OCI-M2 (cell line): ENCODE results near the gene SEPTIN6.

Experiments used
- DNase-seq: peaks from one replicate; lab custom pipeline; 2025; ENCODE audit not compliant: unreplicated experiment; lab: John Stamatoyannopoulos, UW

The SEPTIN6 gene

GRCh38 chrX:119693040-119693995, at the start of gene SEPTIN6:
Gene SEPTIN6 (minus strand): TSS chrX:119693168. CDS start chrX:119693105, 63 bp downstream.
- DNase-seq: no peak

GRCh38 chrX:119738742-119739141, 45.8 kb upstream of the SEPTIN6 start:
- DNase-seq: no peak

GRCh38 chrX:119736206-119736764, 43.3 kb upstream of the SEPTIN6 start:
- no peak for DNase-seq

GRCh38 chrX:119735467-119735866, 42.5 kb upstream of the SEPTIN6 start:
- DNase-seq: no peak

DNA sequence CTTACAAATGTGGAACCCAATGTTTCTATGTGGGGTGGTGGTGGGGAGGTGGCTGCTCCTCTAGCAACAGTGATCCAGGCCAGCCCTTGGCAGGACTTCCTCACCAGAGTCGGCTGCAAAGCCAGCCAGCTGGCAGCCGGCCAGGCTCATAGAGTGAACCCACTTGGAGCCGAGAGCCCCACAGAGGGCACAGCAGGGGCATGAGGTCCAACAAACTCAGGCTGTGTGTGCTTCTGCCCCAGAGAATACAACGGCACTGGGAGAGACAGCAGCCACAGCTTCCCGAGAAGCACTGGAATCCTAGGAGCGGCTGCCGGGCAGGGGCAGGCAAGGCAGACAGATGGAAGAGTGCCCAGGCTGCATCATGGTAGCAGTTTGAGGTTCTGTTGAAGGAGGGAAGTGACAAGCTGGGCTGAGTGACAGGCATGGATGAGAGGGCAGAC, 42.0 kb upstream of the SEPTIN6 start:
- no peak for DNase-seq

DNA sequence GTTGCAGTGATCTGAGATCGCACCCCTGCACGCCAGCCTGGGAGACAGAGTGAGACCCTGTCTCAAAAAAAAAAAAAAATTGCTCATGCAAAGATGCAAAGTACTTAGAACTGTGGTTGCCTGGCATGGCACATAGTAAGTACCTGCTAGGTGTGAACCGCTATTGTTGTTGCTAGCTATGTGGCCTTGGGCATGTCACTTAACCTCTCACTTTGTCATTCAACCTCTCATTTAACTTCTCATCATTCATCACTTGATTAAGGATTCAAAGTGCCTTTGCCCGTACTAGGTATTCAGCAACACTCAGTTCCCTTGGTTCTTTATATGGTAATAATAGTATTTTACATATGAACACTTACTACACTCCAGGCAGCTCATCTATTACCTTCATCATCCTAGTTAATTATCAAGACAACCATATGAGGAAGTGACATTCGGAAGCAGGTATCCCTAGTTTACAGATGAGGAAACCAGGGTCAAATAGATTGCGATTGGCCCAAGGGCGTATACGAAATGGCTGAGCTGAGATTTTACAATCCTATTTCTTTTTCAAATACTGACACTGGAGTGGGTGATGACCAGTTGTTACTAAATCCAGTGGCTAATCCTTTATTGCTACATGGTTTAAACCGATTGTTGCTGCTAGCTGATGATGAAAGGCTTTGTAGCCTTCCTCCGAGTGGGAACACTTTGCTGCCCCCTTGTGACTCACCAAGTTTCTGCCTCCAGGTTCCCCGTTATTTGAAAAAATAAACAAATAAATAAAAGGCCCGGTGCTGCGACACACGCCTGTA, 36.6 kb upstream of the SEPTIN6 start:
- no peak for DNase-seq

DNA sequence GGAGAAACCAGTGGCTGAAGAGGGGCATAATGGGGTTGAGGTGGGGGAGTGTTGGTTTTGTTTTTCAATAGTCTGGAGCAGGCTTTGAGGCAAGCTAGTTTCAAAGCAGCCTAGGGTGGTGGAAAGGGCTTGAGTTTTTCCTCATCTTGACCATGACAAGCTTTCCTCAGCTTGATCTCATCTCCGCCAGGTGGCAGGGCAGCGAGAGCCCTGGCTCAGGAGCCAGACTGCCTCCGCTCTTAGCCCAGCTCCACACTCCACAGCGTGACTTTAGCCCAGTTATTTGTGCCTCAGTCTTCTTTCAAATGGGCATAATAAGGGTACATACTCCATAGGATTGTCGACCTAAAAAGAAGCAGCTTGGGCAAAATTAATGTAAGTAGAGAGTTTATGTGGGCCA, 35.5 kb upstream of the SEPTIN6 start:
- DNase-seq: no peak

- DNase-seq: no peak
Observed at GRCh38 chrX:119726900-119727555, 34.1 kb upstream of the SEPTIN6 start.

DNA sequence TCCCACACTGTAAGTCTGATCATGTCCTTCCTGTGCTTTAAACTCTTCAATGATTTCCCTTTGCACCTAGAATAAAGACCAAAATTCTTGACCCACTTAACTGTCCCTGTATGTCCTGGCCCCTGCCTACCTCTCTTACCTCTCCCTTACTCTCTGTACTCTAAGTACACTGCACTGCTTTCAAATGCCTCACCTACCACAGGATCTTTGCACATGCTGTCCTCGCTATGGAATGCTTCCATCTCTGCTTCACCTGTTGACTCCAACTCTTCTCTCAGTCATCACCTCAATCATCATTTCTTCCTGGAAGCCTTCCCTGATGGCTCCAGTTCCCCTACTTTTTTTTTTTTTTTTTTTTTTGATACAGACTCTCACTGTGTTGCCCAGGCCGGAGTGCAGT, 29.0 kb upstream of the SEPTIN6 start:
- no peak for DNase-seq

- DNase-seq: no peak
Observed at GRCh38 chrX:119721487-119721886, 28.5 kb upstream of the SEPTIN6 start.

DNA sequence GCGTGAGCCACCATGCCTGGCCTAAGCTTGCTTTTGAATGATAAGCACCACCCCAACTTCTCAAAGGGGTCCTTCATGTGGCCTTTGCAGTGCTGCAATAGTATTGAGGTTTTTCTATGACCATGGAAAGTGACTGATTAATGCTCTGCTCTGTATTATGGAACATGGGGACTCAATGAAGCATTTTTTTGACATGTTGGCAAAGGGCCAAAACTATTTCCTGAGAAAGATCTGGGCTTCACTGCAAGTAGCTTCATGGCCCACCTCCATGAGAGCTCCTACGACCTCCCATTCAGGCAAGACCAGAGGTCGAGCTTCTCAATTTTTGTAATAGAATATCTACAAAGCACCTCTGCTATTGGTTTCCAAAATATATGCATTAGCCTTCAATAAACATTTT, 16.7 kb upstream of the SEPTIN6 start:
- no peak for DNase-seq

GRCh38 chrX:119708936-119709335, 16.0 kb upstream of the SEPTIN6 start:
- no peak for DNase-seq

DNA sequence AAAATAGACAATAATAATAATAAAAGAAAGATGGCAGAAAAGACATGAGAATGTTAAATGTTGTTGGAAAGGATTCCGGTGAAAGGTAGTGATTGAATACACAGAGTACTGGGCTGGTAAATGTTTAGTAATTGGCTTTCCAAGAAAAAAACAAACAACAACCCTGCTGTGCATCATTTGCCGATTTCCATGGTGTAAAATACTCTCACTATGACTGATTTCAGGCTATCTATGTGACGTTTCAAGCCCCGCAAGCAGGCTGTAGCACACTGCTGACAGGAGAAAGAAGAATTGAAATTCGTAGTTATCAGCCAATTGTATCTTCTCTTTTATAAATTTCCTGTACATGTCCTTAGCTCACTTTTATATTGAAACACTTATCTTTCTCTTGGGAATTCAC, 13.6 kb upstream of the SEPTIN6 start:
- no peak for DNase-seq

DNA sequence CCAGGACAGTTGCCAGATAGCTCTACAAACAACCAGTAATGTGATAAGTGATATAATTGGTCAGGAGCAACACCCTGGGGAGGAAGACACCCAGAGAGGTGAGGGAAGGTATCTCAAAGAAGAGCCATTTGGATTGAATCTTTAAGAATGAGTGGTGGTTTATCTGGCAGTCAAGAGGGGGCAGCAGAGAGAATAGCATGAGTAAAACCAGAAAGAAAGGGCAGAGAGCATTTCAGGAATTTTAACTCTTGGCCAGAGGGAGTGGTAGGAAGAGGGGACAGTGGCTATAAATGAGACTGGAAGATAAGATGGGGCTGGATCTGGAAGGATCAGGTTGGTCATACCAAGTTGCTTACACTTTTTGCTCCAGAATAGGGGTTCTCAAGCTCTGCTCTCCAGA, 5.9 kb upstream of the SEPTIN6 start:
- DNase-seq: no peak

DNA sequence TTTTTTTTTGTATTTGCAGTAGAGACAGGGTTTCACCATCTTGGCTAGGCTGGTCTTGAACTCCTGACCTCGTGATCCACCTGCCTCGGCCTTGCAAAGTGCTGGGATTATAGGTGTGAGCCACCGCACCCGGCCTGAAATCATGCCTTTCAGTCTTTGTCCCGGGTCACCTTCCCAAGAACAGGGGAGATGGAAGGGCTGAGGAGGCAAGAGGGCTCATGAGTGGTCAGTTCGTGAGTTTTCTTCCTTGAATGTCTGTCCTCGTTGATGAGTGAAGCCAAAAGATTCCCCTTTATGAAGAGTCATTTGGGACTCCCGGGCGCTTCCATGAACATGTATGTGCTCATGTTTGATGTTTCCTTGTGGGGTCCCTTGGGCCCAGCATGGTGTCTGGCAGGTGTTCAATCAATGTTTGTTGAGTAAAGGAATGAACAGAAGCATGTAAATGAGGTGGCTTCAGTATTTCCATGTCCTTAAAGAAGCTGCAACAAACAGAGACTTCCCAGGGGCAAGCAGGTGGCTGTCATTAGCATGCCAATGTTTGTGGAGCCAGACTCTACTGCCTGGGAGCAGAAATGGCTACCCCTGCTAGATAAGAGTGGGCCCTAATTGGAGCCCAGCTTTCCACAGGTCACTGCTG, 3.4 kb upstream of the SEPTIN6 start:
- no peak for DNase-seq

DNA sequence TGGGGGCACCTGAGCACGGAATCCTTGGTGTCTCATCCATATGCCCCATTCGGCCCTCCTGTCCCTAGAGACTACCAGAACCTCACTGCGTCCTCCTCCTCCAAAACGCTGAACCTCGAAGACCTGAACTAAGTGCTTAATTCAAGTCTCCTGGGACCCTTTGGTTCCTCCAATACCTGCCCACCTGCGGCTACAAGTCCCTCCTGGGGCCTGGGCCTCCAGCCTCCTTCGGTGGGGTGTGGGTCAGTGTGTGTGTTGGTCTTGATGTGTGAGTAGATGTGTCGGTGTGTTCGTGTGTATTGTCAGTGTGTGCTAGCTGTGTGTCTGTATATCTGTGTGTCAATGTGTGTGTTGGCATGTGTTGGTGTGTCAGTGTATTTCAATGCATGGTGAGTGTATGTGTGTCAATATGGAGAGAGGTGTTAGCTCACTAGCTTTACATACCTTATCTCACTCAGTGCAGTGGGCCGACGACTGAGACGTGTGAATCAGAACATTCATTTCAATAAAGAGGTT, 2.6 kb upstream of the SEPTIN6 start:
- no peak for DNase-seq

DNA sequence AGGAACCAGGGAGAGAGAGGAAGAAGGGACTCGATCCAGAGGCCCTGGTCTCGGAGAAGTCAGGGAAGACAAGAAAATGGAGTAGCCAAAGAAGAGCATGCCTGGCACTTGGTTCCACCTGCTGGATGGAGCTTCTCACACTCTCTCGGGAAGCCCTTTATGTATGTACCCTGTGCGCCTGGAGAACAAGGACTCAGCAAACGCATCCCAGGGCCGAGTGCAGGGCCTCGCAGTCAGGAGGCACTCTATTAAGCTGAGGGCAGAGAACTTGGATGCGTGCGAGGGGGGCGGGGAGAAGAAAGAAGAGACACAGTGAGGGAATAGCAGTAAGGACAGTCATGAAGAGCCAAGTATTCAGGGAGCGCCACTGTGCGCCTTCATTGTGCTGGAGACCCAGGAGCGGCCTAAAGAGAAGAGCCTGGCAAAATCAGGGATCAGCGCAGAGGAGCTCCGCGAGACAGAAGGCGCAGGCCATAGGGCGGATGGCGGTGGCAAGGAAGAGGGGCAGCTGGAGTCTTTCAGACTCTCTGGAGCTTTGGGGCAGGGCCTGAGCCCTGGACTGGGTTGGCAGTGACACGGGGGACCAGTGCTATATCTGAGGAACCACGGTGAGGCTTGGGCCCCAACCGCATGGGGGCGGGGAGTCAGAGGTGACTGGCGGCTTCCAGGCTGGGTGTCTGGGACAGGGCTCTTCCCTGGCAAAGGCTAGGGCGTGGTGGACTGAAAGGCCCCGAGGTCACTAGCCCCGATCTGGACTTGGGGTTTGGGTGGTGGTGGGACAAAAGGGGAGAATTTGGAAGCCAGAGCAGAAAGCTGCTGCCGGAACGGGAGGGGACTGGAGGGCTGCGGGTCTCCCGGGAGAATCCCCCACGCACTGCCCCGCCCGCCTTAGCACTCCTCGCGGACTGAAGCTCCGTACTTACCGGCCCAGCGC, 1.9 kb upstream of the SEPTIN6 start:
- DNase-seq: no peak

DNA sequence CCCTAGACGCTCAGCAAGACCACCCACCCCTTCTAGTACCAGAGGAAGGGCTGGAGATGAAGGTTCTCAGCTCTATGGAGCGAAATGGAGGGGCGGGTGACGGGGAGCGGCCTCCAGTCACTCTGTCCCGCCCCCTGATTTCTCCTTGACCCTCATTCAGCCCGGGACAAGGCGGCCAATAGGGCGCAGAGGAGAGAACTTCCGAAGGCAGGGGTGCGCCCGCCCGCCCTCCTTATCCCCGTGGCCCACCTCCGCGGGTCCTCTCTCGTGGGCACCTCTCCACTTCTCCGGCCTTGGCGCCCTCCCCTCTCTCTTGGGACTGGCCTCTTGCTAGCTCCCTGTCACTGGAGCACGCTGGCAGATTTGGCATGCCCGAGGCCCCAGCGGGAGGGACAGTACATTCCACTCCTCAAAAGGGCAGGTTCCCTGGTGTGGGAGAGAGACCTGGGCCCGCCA, 1.1 kb upstream of the SEPTIN6 start:
- no peak for DNase-seq
